Stimulated activated CD8-positive, alpha-beta memory T cell treated with anti-CD3 and anti-CD28 coated beads, Interleukin-12 subunit alpha, Interleukin-12 subunit beta, amount 100 ng/mL, for 24 hours (primary cell): ENCODE measurements around the gene PSMB2.

Source experiments
- DNase-seq: peaks from one replicate; pipeline ENCODE4 v3.0.0-alpha.2; 2020; ENCODE audit errors: extremely low read depth

Gene PSMB2

DNA sequence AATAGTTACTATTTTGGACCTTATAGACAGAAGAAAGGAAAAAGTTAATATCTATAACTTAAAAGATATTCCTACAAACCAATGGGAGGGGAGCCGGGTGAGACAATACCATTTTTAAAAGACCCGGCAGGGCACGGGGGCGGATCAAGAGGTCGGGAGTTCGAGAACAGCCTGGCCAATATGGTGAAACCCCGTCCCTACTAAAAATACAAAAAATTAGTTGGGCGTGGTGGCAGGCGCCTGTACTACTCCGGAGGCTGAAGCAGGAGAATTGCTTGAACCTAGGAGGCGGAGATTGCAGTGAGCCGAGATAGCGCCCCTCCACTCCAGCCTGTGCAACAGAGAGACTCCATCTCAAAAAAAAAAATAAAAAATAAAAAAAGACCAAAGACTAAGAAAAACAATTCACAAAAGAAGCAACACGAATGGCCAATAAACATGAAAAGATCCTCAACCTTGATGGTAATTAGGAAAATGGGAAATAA lies 1.2 kb upstream of the PSMB2 start:
- no peak for DNase-seq

DNA sequence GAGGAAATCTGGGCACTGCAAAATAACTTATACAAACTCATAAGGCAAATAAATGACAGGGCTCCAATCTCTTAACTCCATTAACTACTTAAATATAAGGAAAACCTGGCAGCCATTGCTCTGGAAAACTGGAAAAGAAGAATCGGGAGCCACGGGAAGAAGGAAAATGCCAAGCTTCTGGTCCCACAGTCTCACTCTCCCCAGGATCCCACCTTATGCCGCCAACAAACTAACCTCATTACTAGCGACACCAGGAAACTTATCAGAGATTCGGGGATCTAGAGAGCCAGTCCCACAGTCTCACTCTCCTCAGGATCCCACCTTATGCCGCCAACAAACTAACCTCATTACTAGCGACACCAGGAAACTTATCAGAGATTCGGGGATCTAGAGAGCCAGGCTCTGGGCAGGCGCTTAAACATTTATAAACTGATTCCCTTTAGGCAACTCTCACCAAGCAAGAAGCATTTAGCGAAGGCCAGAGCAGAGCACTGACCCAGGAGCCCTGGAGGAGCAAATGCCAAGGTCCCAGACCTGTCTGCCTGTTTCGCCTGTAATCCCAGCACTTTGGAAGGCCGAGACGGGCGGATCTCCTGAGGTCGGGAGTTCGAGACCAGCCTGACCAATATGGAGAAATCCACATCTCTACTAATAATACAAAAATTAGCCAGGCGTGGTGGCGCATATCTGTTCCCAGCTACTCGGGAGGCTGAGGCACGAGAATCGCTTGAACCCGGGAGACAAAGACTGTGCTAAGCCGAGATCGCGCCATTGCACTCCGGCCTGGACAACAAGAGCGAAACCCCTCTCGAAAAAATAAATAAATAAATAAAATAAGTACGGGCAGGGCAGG lies 720 bp downstream of the PSMB2 start:
- no peak for DNase-seq

DNA sequence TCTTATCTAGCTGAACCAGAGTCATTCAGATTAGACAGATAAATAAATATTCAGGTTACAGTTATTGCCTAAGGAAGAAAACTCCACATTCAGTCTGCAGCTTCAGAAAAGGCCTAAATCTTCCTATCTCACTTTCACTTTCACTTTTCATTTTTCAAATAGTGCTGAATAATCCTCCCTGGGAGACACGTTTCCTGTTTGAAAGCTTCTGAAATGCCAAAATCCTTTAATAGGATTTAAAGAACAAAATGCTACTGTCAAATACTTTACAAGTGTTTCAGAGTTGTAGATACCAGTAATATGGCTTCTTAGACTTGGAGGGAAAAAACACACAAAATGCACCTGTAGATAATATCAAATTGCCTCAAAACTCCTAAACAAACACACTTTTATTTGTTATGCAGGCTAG lies 3.9 kb downstream of the PSMB2 start:
- no peak for DNase-seq

DNA sequence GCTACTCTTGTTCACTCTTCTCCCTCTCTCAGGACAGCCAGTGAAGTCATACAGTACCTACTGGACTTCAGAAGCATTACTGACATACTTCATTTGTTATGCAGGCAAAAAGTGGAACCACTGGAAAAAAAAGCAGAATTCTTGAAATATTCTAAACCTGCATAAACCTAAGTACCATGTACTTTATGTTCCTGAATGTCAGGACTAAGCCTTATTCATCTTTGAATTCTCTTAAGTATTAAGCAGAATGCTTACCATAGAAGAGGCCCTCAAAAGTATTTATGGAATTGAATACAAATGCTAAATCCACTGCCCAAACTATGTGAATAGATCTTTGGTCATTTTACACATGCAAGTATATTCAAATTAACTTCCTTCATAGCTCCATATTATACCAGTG lies 7.8 kb downstream of the PSMB2 start:
- no peak for DNase-seq

DNA sequence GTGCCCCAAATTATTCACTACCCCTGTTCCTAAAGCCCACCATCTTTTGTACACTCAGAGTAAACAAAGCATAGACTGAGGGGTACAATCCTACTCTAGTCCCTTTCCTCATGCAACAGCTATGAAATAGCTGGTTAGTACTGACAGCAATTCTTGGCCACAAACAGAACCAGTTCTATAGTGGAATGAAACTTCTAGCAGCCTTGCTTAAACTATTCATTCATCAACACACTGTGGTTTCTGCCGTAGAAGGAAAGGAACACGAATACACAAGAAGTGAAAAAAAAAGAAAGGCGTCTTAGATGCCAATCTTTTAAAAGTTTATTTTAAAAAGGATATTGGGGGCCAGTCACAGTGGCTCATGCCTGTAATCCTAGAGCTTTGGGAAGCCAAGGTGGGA lies 9.9 kb downstream of the PSMB2 start:
- DNase-seq = no peak

DNA sequence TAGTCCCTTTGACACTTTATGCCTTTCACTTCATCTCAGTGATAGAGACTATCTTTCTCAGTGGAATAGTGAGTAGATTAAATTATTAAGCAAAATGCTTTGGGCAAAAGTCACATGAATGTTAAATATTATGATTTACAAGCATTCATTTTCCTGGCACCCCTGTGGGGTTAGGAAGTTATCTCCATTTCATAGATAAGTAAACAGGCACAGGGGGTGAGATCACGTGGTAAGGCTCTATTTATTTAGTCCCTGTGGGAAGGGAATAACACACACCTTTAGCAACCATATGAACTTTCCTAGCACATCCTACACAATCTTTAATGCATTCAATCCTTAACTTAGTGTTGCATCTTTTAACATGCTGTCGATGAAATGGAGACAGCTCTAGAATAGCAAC lies 12.3 kb downstream of the PSMB2 start:
- DNase-seq = no peak

DNA sequence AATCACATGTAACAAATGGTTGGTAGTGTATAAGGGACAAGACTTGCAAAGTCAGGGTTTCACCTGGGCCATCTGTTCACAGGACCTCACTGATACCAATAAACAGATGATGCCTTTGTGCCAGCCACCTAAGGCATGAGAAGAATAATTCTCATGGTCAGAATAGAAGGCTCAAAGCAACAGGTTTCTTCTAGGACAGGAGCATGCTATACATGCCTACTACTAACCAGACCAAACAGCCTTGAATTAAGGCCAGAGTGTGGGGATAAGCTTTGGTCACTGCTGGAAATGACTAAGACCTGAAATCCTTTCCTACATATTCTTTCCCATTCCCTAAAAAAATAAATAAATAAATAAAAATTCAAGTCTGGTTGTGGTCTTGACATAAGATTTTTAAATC lies 17.5 kb downstream of the PSMB2 start:
- no peak for DNase-seq

DNA sequence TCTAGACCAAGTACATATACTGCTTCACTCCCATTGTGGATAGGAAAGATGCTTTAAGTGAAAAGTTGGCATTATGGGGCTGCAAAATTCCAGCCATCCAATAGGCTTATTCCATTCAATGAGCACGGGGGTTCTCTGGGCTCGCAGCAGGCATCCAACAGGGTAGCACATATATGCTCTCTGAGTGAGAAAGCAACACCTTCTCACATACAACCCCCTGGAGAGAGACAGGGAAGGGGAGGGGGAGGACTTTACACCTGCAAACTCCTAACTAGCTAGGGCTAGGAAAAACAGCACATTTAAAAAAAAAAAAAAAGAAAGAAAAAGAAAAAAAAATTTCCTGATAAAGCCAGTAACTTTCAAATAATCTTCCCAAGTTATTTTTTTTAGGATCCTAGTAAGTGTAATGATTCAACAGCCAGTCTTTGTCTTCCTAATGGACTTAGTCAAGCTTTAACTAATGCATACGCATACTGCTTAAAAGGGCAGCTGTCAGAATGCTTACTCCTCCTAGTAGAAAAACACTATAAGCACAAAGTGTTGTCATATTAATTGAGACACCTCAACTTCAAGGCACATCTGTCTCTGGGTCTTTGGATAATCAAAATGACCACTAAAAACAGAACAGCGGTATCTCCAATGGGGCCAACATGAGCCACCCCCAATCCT lies 18.7 kb downstream of the PSMB2 start:
- DNase-seq = no peak

DNA sequence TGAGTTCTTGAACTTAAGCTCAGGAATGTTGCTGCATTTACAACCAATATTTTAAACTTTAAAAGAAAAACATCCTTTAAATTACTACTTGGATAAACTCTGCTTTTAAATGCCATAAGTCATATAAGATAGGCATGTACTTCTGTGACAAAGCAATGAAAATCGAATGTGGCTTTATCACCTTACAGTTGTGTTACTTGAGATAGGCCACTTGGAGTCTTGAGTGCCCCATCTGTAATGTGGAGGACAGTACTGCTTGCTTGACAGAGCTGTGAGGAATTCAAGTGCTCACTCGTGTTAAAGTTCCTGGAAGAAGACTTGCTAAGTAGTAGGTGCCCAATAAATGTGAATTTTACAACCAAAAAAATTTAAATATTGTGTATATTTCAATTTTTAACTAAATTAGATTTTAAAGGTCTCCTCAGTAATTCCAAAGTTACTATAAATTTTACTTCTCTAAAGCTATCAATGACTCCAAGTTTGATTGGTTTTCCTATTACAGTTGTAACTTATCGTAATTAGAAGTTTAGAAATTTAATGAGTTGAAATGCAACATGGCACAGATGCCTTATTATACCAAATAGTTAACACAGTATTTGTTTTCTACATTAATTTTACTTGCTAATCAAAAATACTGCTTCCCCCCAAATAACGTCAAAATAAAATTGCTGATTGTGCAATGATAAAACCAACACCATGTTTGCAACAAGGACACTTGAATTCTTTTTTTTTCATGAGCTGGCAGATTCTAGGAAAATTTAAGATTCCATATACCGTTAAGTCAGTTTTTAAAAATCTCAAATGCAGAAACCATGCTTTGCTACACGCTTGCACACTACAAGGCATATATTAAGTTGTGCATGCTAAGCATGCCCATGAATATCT lies 21.8 kb downstream of the PSMB2 start:
- DNase-seq = no peak

DNA sequence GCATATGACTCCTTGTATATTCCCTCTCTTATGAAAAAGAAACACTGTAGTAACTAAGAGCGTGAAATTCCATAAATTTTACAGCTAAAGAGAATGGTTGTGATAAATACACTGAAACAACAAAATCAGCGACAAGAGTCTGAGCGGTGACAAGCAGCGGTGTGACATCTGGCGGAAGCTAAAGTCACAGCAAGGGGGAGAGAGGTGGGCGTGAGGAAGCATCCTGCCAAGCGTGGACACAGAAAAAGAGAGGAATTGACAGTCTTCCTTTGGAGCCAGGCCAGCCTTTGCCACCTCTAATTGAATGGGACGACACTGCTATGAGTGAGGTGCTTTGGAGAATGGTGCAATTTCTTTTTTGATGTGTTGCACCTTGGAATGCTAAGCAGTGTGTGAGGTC lies 25.9 kb downstream of the PSMB2 start:
- DNase-seq = no peak

DNA sequence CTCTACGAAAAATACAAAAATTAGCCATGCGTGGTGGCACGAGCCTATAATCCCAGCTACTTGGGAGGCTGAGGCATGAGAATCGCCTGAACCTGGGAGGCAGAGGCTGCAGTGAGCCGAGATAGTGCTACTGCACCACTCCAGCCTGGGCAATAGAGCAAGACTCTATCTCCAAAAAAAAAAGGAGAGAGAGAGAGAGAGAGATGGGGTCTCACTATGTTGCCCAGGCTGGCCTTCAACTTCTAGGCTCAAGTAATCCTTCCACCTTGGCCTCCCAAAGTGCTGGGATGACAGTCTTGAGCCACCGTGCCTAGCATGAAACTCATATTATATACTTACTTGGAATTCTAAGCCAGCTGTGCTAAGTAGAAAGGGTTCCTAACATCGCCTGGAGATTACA lies 29.7 kb downstream of the PSMB2 start:
- no peak for DNase-seq

DNA sequence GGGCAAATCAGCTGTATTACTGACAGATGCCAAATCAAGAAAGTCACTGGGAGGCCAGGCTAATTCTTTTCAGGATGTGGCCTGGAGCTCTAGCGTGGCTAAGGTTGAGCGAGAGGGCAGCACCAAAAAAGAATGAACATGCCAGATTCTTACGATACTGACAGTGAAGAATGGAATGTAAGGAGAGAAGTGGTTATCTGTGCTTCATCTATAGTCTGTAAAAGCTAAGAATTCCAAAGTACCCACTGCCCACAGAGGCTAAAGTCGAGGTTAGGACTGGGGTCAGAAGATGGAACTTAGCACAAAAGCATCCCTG lies 35.5 kb downstream of the PSMB2 start:
- no peak for DNase-seq

DNA sequence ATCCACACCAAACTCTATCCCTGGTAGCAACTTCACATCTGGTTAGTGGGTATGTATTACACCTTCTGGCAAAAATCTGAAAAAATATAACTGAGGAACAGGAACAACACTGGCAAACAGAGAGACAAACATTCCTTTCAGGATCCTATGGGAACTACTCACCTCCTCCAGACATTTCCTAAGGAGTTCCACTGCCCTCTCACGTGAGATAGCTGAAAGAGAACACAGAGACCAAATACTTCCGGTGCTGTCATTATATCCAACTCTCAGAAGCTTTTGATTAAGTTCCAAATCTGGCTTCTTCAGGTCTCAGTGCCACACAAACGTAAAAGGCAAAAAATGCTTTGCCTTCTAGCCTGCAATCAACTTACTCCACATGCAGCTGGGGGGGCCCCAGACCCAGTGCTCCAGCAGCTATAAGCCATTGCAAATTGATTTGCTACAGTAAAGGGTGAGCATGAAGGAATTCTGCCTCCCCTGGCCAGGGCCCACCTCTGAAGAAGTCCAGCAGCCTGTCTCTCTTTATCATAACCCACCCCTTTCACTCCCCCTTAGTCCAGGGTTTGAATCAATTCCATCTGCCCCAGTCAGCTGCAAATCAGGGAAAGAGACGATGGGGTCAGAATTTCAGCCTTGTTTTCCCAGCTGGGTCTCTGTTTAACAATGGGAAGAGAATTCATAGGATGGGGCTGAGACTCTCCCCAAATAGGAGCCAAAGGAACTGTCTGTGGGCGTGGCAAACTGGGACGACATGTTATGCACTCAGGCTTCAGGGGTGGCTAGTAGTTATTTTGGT lies 36.1 kb downstream of the PSMB2 start:
- DNase-seq = no peak

DNA sequence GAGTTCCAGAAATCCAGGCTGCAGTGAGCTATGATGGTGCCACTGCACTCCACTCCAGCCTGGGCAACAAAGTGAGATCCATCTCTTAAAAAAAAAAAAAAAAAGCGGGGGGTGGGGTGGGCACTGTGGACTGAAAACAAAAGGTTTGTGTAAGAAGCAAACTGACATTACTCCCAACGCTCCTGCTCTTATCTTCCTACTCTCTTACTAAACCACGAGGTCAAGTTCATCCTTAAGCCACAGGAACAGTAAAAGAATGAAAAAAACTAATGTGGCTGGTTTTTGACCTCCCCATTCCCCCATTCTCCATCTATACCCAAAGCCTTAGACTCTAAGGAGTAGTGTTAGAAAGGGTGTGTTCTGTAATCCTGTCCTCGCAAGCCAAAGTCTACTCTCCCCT lies 37.4 kb downstream of the PSMB2 start:
- DNase-seq = no peak

DNA sequence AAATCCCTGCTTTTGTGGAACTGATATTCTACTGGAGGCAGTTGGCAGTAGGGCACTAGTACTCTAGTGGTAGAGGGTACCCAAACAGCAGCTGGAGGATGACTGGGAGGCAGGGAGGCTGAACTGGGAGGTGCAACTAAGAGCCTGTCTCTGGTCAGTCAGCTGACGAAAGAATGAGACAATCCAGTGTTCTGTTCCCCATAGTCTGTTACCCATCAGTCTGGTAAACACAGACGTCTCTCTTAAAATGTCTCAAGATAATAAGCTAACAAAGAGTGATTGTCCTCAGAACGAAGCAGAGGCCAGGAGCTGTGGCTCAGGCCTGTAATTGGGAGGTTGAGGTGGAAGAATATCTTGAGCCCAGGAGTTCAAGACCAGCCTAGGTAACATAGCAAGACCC lies 37.9 kb downstream of the PSMB2 start:
- no peak for DNase-seq

DNA sequence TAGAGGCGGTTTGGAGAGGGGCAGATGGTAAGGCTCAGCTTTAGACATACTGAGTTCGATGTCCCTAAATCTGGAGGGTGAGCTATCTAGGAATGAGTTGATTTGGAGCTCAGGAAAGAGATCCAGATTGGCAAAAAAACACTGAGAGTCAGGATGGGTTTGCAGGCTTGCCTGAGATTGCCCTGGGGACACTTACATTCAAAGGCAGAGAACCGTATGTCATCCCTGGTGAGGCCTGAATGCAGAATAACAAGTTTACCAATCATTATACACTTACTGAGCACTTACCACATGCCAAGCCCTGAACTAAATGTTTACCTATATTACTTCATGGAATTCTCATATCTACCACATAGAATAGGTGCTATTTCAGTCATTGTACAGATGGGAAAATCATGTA lies 40.7 kb downstream of the PSMB2 start:
- DNase-seq = no peak

DNA sequence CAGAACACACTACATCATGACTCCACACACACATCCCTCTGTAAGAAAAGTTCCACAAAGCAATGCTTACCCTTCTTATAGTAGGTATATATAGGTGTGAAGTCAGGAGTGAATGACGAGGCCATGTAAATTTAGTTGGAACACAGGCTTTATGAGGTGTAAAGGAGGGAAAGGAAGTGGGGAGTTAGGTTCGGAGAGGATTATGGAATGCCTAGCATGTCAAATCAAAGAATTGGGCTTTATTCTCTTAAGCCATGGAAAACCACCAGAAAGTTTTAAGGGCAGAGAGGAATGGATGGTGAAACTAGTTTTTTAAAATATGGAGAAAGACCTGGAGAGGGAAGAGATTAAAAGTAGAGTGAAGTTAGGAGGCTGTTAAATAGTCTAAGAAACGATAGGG lies 41.9 kb downstream of the PSMB2 start:
- no peak for DNase-seq

DNA sequence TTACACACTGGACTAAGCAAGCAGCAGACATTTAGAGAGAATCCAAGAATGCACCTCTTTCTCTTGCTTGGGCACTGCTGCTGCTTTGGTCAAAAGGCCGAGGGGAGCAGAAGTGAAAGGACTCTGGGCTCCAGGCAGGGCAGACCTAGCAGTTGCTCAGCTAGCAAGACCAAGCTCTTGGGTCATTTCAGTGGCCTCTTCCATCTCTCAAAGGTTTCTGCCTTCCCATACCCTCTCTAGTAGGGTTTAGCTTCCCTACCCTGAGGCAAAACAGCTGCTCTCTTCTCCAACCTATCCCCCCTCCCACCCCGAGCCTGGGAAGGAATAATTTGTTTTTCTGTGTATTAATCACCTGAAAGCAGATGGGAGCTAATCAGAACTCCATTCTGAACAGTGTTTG lies 42.4 kb downstream of the PSMB2 start:
- DNase-seq = no peak

DNA sequence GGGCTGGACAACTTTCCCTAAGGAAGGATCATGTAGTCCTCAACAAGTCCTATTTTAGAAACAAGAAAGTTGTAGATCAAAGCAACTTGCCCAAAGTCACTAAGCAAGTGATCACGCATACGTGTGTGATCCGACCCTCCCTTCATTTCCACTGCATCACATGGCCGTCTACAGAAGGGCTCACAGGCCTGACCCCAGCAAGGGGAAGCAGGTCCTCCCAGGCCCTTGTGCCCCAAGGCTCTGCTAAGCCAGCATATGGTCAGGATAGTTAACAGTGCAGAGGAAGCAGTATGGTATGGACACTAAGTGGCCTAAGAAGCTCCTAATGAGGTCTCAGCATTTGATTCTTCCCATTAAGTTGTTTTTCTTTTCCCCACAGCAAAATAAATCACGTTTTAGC lies 43.5 kb downstream of the PSMB2 start:
- DNase-seq = no peak

DNA sequence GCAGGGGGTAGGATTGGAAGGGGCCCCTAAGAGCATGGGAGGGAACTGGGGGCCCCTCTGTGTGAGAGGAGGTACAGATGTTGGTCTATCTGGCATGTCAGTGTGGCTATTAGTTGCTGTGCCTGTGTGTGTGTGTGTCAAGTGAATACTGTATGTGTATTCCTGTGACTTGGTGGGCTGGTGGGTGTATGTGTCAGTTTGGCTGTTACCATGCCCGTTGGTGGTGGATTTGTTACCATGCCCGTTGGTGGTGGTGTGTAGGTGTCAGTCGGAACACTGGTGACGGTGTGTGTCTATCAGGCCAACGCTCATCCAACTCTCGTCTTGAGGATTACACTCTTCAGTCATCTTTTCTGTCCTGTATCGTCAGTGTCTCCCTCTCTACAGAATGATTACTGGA lies 45.6 kb downstream of the PSMB2 start:
- DNase-seq = no peak

DNA sequence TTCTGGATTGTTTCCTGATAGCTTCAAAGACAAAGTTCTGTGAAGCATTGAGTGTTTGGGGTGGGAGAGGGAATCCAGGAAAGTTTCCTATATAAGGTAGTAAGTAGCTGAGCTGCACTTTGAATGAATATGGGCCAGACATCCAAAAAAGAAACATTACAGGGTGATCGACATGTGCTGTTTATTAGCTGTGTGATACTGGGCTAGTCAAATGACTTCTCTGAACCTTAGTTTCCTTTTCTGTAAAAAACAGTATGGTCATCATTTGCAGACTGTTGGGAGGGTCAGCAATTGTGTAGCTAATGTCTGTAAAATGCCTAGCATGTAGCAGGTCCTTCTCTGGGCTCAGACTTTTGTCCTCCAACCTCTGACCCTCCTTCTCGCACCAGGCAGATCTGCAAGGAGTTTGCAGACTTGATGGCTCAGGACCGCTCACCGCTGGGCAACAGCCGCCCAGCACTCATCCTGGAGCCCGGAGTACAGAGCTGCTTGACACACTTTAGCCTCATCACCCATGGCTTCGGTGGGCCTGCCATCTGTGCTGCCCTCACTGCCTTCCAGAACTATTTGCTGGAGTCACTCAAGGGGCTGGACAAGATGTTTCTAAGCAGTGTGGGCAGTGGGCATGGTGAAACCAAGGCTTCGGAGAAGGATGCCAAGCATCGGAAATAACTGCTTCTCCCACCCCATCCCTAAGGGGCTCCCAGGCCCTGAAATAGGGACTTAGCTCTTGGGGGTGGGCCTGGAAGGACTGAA lies 47.1 kb downstream of the PSMB2 start:
- DNase-seq = no peak
